ENCODE data around the gene PTPRB.

DNA sequence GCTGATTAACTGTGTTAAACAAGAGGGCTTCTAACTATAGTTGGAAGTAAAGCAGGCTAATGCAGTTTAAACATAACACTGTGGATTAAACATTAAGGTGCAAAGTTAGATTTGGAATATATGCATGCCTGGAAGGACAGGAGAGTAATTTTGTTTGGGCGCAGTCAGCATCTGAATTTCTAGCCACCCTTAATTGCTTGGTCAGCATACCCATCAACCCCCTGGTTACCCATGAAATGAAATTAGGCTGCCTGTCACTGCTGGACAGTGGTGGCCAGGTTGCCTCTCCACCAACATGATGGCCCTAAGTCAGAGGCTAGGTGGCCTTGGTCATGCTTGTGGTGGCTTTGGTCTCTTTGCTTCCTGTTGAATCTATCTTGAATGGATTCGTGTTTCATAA lies 30.0 kb upstream of the PTPRB start:
- TF ChIP-seq, protein P1, sequence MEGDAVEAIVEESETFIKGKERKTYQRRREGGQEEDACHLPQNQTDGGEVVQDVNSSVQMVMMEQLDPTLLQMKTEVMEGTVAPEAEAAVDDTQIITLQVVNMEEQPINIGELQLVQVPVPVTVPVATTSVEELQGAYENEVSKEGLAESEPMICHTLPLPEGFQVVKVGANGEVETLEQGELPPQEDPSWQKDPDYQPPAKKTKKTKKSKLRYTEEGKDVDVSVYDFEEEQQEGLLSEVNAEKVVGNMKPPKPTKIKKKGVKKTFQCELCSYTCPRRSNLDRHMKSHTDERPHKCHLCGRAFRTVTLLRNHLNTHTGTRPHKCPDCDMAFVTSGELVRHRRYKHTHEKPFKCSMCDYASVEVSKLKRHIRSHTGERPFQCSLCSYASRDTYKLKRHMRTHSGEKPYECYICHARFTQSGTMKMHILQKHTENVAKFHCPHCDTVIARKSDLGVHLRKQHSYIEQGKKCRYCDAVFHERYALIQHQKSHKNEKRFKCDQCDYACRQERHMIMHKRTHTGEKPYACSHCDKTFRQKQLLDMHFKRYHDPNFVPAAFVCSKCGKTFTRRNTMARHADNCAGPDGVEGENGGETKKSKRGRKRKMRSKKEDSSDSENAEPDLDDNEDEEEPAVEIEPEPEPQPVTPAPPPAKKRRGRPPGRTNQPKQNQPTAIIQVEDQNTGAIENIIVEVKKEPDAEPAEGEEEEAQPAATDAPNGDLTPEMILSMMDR (IDR thresholded peaks at IDR 0.05; ENCODE audit: insufficient read depth, low read length, poor library complexity, severe bottlenecking), result no peak
- TF ChIP-seq EZH2phosphoT487 (conservative IDR thresholded peaks at IDR 0.05; ENCODE audit: low read length), result no peak
